ENCODE data around the gene MBD6.

Gene MBD6

GRCh38 chr12:57552306-57552651 lies 29.7 kb downstream of the MBD6 start:
- TF ChIP-seq BACH2 (CRISPR knock-in tag; IDR thresholded peaks at IDR 0.05; ENCODE audit: borderline replicate concordance) (no peak), CSRNP3 (CRISPR knock-in tag; IDR thresholded peaks at IDR 0.05) (no peak), SNAI2 (CRISPR knock-in tag; IDR thresholded peaks at IDR 0.05) (no peak), TSHZ2 (CRISPR knock-in tag; IDR thresholded peaks at IDR 0.05) (no peak), OSR1 (CRISPR knock-in tag; IDR thresholded peaks at IDR 0.05) (no peak), ZFP3 (CRISPR knock-in tag; IDR thresholded peaks at IDR 0.05) (no peak), ARNTL (CRISPR knock-in tag; IDR thresholded peaks at IDR 0.05; ENCODE audit: borderline replicate concordance, low read depth) (no peak), RARB (CRISPR knock-in tag; IDR thresholded peaks at IDR 0.05) (no peak), PPARA (CRISPR knock-in tag; IDR thresholded peaks at IDR 0.05; ENCODE audit: borderline replicate concordance) (no peak), ZC3H10 (CRISPR knock-in tag; IDR thresholded peaks at IDR 0.05) (no peak), GLIS3 (CRISPR knock-in tag; IDR thresholded peaks at IDR 0.05) (no peak)
- ATAC-seq: no peak

- ATAC-seq: peak; percentile 11; the same call in 2 of the 3 replicates
- TF ChIP-seq ARNTL (CRISPR knock-in tag; IDR thresholded peaks at IDR 0.05; ENCODE audit: borderline replicate concordance, low read depth) (no peak), CSRNP3 (CRISPR knock-in tag; IDR thresholded peaks at IDR 0.05) (no peak), ZNF565 (CRISPR knock-in tag; conservative IDR thresholded peaks at IDR 0.05; ENCODE audit: low read depth) (no peak), TSHZ2 (CRISPR knock-in tag; IDR thresholded peaks at IDR 0.05) (no peak)
These were observed 30.2 kb downstream of the MBD6 start for GRCh38 chr12:57552835-57553313.

- ATAC-seq: no peak
These were observed 30.9 kb downstream of the MBD6 start for GRCh38 chr12:57553343-57554202.

More at GRCh38 chr12:57553343-57554202, 30.9 kb downstream of the MBD6 start:
- TF ChIP-seq RARB (CRISPR knock-in tag; IDR thresholded peaks at IDR 0.05): no peak
- TF ChIP-seq OSR1 (CRISPR knock-in tag; IDR thresholded peaks at IDR 0.05): no peak
- TF ChIP-seq ZNF70 (CRISPR knock-in tag; IDR thresholded peaks at IDR 0.05): no peak
- TF ChIP-seq ZFP30 (CRISPR knock-in tag; IDR thresholded peaks at IDR 0.05): no peak
- TF ChIP-seq BACH2 (CRISPR knock-in tag; IDR thresholded peaks at IDR 0.05; ENCODE audit: borderline replicate concordance): no peak
- TF ChIP-seq SNAI2 (CRISPR knock-in tag; IDR thresholded peaks at IDR 0.05): no peak
- no peak for TF ChIP-seq PATZ1 (CRISPR knock-in tag; IDR thresholded peaks at IDR 0.05; ENCODE audit: borderline replicate concordance)
- TF ChIP-seq TCF4 (CRISPR knock-in tag; IDR thresholded peaks at IDR 0.05; ENCODE audit: borderline replicate concordance): no peak
- no peak for TF ChIP-seq ZFP3 (CRISPR knock-in tag; IDR thresholded peaks at IDR 0.05)
- no peak for TF ChIP-seq GLIS3 (CRISPR knock-in tag; IDR thresholded peaks at IDR 0.05)
- no peak for TF ChIP-seq ZC3H10 (CRISPR knock-in tag; IDR thresholded peaks at IDR 0.05)
- no peak for TF ChIP-seq ESRRG (CRISPR knock-in tag; IDR thresholded peaks at IDR 0.05)
- no peak for TF ChIP-seq ARNTL (CRISPR knock-in tag; IDR thresholded peaks at IDR 0.05; ENCODE audit: borderline replicate concordance, low read depth)
- no peak for TF ChIP-seq POU6F1 (CRISPR knock-in tag; IDR thresholded peaks at IDR 0.05; ENCODE audit: borderline replicate concordance, low read depth)
- TF ChIP-seq CREB5 (CRISPR knock-in tag; IDR thresholded peaks at IDR 0.05; ENCODE audit: low read depth): no peak

Measured in SK-N-SH treated with all-trans-retinoic acid at 6 μM for 48 hours (cell line).